Measurements from ENCODE around the gene WDR70. TPM values are rescaled to one million over a fixed set of nuclear protein-coding genes. Genes with fewer than 3 reads are reported as not detected.
"Not testable (repeated sequence)": the region's sequence is repeated elsewhere in the genome, so short reads cannot be mapped to it uniquely, and the experiment has no call there.

WDR70 gene
- polyA plus RNA-seq, 12 donors, result 19.9 to 41.3 (median 33.6) TPM; not detected in 1

DNA sequence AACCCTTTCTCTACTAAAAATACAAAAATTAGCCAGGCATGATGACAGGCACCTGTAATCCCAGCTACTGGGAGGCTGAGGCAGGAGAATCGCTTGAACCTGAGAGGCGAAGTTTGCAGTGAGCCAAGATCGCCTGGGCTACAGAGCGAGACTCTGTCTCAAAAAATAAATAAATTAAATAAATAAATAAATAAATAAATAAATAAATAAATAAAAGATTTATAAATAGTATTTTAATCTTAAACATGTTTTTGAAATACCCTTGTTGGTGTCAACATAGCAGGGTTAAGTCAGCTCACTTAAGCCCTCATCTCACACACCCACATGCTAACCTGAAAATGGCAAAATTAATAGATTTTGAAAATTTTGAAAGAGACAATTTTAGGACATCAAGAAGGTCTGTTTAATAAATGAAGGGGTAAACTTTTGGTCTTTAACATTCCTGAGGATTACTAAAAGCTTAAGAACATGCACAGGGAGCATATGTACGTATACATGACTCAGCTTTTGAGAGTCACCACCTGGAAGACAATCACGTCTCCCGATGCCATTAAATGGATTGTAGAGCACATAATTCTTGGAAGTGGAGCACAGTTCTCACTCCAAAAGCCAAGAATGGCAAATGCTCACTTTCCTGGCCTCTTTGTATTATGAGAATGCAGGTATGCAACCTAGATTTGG lies 258.2 kb downstream of the WDR70 start:
- DNase-seq, result no peak

DNA sequence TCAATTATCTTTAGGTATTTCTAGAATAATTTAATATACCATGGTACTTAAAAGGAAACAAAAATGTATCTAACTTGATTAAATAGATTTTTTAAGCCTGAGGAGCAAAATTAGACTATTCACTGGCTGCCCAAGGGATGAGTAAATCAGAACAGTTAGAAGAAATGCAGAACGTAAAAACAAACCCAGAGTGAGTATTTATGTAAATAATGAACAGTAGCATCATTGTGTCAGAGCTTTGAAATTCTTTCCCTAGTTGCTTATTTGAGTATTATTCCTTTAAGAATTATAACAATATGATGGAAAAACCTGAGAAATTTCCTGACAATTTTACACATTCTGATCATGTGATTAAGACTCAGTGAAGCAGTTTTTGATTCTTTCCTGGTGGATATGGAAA lies 259.8 kb downstream of the WDR70 start:
- DNase-seq, result no peak

DNA sequence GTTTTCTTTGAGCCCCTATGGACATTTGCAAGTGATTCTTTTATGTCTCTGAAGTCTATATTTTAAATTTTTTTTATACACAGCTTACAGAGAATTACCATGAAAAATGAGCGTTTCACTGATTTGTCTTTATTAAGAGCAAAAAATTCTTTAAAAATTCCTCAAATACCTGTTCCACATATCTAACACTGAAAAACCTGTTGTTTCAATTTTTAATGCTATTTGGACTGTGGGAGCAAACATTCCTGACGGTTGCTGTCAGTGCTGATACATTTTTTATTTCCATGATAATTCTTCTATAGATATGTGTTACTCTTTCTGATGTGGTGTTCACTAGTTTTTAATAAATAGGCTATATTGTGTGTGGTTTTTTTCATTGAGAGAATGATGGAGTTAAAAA lies 261.0 kb downstream of the WDR70 start:
- no peak for DNase-seq

DNA sequence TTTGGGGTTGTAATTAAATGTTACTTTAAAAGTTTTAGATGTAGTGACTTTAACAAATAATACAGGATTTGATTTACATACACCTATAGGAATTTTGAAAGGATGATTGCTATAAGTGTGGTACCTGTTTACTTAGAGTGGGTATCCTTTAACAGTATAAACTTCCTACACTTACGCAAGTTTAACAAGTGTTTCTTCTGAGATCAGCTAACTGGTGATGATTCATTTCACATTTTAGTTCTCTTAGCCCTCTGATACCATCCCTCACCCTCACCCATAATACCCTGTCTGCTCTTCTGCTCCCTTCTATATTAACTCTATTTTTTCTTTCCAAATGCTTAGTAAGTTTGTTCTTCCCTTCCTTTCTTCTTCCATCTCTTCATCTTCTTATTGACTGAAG lies 262.8 kb downstream of the WDR70 start:
- DNase-seq, result no peak

GRCh38 chr5:37645707-37646106 lies 266.6 kb downstream of the WDR70 start:
- DNase-seq, result no peak

- DNase-seq, result not testable (repeated sequence)
Measured at GRCh38 chr5:37654566-37654965, 275.4 kb downstream of the WDR70 start.

GRCh38 chr5:37657046-37657445 lies 277.9 kb downstream of the WDR70 start:
- DNase-seq, result no peak

DNA sequence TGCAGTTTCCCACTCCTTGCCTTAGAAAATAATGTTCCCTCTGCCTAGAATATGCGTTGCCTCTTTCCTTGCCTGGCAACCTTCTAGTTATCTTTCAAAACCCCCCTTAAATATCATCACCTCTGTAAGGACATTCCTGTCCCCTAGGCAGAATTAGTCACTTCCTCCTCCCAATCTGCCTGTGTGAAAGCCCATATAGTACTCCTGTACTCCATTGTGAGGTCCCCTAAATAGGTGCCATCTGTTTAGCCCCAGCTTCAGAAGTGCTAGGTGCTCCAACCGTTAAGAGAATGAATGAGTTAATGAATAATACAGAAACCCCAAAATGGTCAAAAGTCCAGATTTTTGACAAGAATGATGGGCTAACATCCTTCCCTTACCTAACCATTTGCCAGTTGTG lies 279.3 kb downstream of the WDR70 start:
- no peak for DNase-seq

DNA sequence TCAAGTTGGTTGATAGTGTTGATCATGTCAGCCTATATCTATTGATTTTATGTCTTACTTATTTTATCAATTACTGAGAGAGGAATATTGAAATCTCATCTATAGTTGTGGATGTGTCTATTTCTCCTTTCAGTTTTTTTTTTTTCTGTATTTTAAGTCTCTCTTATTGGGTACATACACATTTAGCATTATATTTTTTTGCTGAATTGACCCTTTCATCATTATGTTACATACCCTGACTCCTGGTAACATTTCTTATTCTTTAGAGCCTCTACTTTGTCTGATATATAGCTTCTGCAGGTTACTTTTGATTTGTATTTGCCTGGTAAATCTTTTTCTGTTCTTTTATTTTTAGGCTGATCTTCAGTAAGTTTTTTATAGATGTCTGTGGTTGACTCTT lies 281.2 kb downstream of the WDR70 start:
- DNase-seq, result no peak

GRCh38 chr5:37661227-37661920 lies 282.3 kb downstream of the WDR70 start:
- DNase-seq, result no peak

GRCh38 chr5:37661951-37662350 lies 282.8 kb downstream of the WDR70 start:
- no peak for DNase-seq

- no peak for DNase-seq
Measured at GRCh38 chr5:37662362-37662761, 283.2 kb downstream of the WDR70 start.

GRCh38 chr5:37662789-37663485 lies 283.8 kb downstream of the WDR70 start:
- DNase-seq, result peak; percentile 10

DNA sequence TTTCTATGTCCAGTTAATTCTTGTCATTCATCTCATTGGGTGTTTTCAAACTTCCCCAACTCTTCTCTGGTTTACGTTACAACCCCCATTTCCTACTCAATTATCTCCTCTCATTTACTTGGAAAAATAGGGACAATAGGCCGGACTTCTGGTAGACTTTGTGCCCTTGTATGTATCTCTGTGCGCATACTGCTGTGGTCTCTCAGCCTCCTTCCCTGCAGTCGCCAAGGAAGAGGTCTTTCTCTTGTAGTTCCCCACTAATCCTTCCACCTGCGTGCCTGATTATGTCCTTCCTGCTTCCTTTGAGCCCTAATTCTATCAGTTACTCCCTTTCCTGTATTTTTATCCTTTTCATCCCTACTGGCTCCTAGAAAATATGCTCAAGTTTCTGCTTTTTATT lies 284.4 kb downstream of the WDR70 start:
- no peak for DNase-seq

DNA sequence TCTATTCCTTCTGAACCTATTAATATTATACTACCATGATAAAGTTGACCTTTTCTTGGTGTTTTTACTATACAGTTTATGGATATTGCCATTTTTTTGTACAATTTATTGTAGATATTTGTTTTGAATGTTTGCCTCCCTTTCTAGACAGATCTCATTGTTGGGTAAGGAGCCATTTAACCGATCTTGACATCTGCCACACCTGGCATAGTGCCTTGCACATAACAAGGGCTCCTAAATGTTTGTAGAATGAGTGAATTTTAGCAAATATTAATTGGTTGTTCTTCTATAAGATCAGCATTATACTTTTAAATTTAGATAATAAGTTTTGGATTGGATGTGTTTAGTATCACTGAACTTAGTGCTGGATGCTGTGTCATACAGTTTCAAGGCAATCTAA lies 285.4 kb downstream of the WDR70 start:
- DNase-seq, result no peak

- DNase-seq, result no peak
Measured at GRCh38 chr5:37665272-37665671, 286.2 kb downstream of the WDR70 start.

- peak; percentile 49 for DNase-seq
Measured at GRCh38 chr5:37665889-37666288, 286.8 kb downstream of the WDR70 start.

DNA sequence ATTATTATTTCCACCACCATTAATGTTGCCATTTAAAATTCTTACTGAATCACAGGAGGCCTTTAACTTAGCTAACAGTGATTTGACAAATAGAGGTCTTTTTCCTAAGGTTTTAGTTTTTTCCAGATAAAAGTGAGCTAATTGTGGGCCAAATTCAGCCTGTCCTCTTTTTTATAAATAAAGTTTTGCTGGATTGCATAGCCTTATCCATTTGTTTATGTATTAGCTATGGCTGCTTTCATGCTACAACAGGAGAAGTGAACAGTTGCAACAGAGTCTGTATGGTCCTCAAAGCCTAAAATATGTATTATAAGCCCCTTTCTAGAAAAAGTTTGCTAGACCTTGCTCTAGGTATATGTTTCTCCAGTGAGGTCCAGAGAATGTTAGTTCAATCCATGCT lies 288.3 kb downstream of the WDR70 start:
- no peak for DNase-seq

- DNase-seq, result no peak
Measured at GRCh38 chr5:37667846-37668245, 288.7 kb downstream of the WDR70 start.

DNA sequence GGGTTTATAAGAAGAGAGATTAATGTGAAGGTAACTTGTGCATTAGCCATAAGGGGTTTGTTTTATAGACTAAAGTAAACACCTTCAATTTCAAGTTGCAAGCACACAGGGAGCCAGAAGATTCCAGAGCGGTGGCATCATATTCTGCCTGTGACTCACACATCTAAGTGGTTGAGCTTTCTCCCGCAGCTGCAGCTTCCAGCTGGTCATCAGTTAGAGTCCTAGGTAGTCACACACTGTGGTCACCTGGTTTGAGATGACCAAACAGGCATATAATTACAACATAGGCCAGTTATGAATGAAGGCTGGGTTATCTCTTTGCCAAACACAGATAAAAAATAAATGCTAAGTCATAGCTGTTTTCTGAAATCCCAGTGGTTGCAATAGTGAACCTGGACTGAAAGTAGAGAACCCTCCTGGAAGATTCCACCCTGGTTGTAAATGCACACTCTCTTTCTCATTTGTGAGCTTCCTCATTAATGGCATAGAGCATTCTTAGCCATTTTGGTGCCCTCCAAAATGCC lies 289.5 kb downstream of the WDR70 start:
- DNase-seq, result peak; percentile 32

GRCh38 chr5:37672118-37672588 lies 293.0 kb downstream of the WDR70 start:
- not testable (repeated sequence) for DNase-seq

DNA sequence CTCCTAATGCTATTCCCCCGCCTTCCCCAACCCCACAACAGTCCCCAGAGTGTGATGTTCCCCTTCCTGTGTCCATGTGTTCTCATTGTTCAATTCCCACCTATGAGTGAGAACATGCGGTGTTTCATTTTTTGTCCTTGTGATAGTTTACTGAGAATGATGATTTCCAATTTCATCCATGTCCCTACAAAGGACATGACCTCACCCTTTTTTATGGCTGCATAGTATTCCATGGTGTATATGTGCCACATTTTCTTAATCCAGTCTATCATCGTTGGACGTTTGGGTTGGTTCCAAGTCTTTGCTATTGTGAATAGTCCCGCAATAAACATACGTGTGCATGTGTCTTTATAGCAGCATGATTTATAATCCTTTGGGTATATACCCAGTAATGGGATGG lies 295.2 kb downstream of the WDR70 start:
- DNase-seq, result not testable (repeated sequence)

- not testable (repeated sequence) for DNase-seq
Measured at GRCh38 chr5:37679326-37679725, 300.2 kb downstream of the WDR70 start.

Data from muscle of arm (tissue), 12 donors.